Calu3 (cell line): ENCODE measurements around the gene DLGAP4. TPM values are rescaled to one million over a fixed set of nuclear protein-coding genes. Genes with fewer than 3 reads are reported as not detected.

Experiments
- BruUV-seq: library from RNA; stranded (reverse); fragments of 400-500 nt; replicated peaks from 2 replicates; lab custom pipeline; 2021; lab: Mats Ljungman, UMichigan
- CTCF ChIA-PET: fragments of 300-600 bp; sonication (Branson Sonifier 250); formaldehyde crosslinking; loops from one replicate; lab custom pipeline; 2022; ENCODE audit warnings: antibody characterized with exemption; lab: Charles Lee
- DNase-seq: peaks from one replicate; pipeline ENCODE4 v3.0.0; 2022
- H3K27ac Mint-ChIP-seq: one replicate; pipeline ENCODE4 v1.8.0; 2022; ENCODE audit warnings: mixed read lengths; ENCODE audit not compliant: unreplicated experiment
- H3K27me3 Mint-ChIP-seq: one replicate; pipeline ENCODE4 v1.8.0; 2022; ENCODE audit warnings: mixed read lengths; ENCODE audit not compliant: unreplicated experiment
- H3K36me3 Mint-ChIP-seq: one replicate; pipeline ENCODE4 v1.8.0; 2022; ENCODE audit warnings: mild to moderate bottlenecking, moderate library complexity, mixed read lengths; ENCODE audit not compliant: insufficient read depth, unreplicated experiment
- H3K4me1 Mint-ChIP-seq: one replicate; pipeline ENCODE4 v1.8.0; 2022; ENCODE audit warnings: mild to moderate bottlenecking, low read depth, mixed read lengths; ENCODE audit not compliant: unreplicated experiment
- H3K4me3 Mint-ChIP-seq: one replicate; pipeline ENCODE4 v1.8.0; 2022; ENCODE audit warnings: mild to moderate bottlenecking, low read depth, moderate library complexity, mixed read lengths; ENCODE audit not compliant: unreplicated experiment
- H3K9me3 Mint-ChIP-seq: one replicate; pipeline ENCODE4 v1.8.0; 2022; ENCODE audit warnings: low read depth, mixed read lengths; ENCODE audit not compliant: unreplicated experiment
- CTCF ChIP-seq: fragments of 200-600 bp; IDR thresholded peaks from one replicate; pipeline ENCODE4 v1.8.0; 2022; ENCODE audit warnings: antibody characterized with exemption; ENCODE audit not compliant: unreplicated experiment
- intact Hi-C: fragments of 100-400 bp; cut with micrococcal nuclease; formaldehyde crosslinking; loops from one replicate; pipeline ENCODE4 v1.10.0; 2022; ENCODE audit not compliant: unreplicated experiment
- total RNA-seq: library from RNA; stranded (reverse); gene quantifications from 2 replicates; pipeline ENCODE4 v1.2.3, GENCODE V29; 2022

The DLGAP4 gene
- total RNA-seq, 1 experiment from 2014 or later: 66.4 TPM

- Mint-ChIP-seq H3K36me3 (no peaks in the 10 kb centered on the region), H3K27ac (no peak overlapping the region)
- BruUV-seq: no TSS peak
Observed at GRCh38 chr20:36385503-36385902, 79.4 kb downstream of the DLGAP4 start.

GRCh38 chr20:36386236-36386635 lies 80.1 kb downstream of the DLGAP4 start:
- intact Hi-C loops: no loop called here
- Mint-ChIP-seq H3K4me3 (no peak overlapping the region), H3K27ac (no peak overlapping the region), H3K9me3 (no peaks in the 10 kb centered on the region), H3K36me3 (no peaks in the 10 kb centered on the region), H3K4me1 (no peaks in the 10 kb centered on the region), H3K27me3 (peaks cover 86% of the 10 kb centered on the region)
- CTCF ChIA-PET: interaction anchor here (1.1 kb wide), 1 partner anchor 13 kb away, joined by 3 read pairs; no protein-coding TSS in a partner anchor
- no TSS peak for BruUV-seq
- no peak for TF ChIP-seq CTCF
- no peak for DNase-seq

More at GRCh38 chr20:36385503-36385902, 79.4 kb downstream of the DLGAP4 start:
- intact Hi-C loops: no loop called here
- Mint-ChIP-seq H3K9me3 (no peaks in the 10 kb centered on the region), H3K4me3 (no peak overlapping the region), H3K27me3 (peaks cover 86% of the 10 kb centered on the region), H3K4me1 (no peaks in the 10 kb centered on the region)
- TF ChIP-seq CTCF: no peak
- DNase-seq: no peak
- CTCF ChIA-PET: interaction anchor here (1.1 kb wide), 1 partner anchor 14 kb away, joined by 3 read pairs; no protein-coding TSS in a partner anchor

- intact Hi-C loops: no loop called here
- no peak for DNase-seq
- no TSS peak for BruUV-seq
- Mint-ChIP-seq H3K36me3 (no peaks in the 10 kb centered on the region), H3K4me3 (no peak overlapping the region), H3K4me1 (no peaks in the 10 kb centered on the region), H3K9me3 (no peaks in the 10 kb centered on the region), H3K27ac (no peak overlapping the region), H3K27me3 (peaks cover 99% of the 10 kb centered on the region)
- CTCF ChIA-PET: interaction anchor here (0.9 kb wide), 2 partner anchors 10 to 156 kb away, joined by 3 to 4 read pairs; no protein-coding TSS in a partner anchor
- no peak for TF ChIP-seq CTCF
Observed at GRCh38 chr20:36390269-36390668, 84.1 kb downstream of the DLGAP4 start.

DNA sequence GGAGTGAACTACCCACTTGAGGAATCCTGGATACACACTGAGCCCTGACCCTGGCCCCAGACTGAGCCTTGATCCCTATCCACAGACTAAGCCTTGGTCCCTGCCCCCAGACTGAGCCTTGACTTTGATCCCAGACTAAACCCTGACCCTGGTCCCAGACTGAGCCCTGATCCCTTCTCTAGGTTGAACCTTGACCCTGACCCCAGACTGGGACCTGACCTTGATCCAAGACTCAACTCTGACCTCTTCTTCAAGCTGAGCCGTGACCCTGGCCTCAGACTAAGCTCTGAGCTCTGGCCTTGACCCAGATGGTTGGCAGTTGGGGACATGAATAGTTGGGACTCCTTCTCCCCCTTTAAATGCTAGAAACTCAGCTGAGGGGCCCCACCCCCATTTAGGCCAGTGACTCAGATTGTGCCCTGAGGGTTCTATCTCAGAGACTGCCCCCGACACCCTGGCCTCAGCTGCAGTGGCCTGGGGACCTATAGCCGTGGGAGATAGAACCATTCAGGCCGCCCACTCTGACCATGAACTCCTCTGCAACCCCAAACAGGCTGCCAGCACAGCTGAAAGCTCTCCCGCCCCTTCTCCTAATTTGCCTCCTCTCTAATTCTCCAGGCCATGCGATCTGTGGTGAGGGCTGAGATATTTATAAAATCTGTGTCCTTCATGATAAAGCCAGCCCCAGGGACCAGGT lies 84.7 kb downstream of the DLGAP4 start:
- no peaks in the 10 kb centered on the region for H3K9me3 Mint-ChIP-seq
- H3K4me3 Mint-ChIP-seq: no peak overlapping the region
- peaks cover 96% of the 10 kb centered on the region for H3K27me3 Mint-ChIP-seq
- no peaks in the 10 kb centered on the region for H3K36me3 Mint-ChIP-seq
- no peak for DNase-seq
- intact Hi-C loops: no loop called here
- H3K4me1 Mint-ChIP-seq: no peaks in the 10 kb centered on the region
- TF ChIP-seq CTCF: no peak
- BruUV-seq: no TSS peak
- CTCF ChIA-PET: interaction anchor here (0.8 to 1.2 kb wide), 4 partner anchors 9 to 156 kb away, joined by 3 to 6 read pairs (median 4); no protein-coding TSS in a partner anchor
- no peak overlapping the region for H3K27ac Mint-ChIP-seq
